ENCODE data around the gene HOTAIR. TPM values are rescaled to one million over a fixed set of nuclear protein-coding genes. Genes with fewer than 3 reads are reported as not detected.
A peak's percentile ranks its signal among the peaks of the same experiment; 100 is the strongest.

HOTAIR gene
- total RNA-seq, 1 experiment from 2014 or later: not detected

- TF ChIP-seq ZBTB43 (CRISPR knock-in tag; IDR thresholded peaks at IDR 0.05) (no peak), USF2 (CRISPR knock-in tag; IDR thresholded peaks at IDR 0.05) (no peak), AR (CRISPR knock-in tag; IDR thresholded peaks at IDR 0.05) (no peak)
These were observed 30.7 kb upstream of the HOTAIR start (continued) for GRCh38 chr12:54005531-54005852.

- ATAC-seq (peak; percentile 19), DNase-seq (ENCODE audit: low spot score) (peak; percentile 60)
- H3K27me3 Mint-ChIP-seq (ENCODE audit: low read depth): peaks cover 100% of the 10 kb centered on the region
- H3K4me1 Mint-ChIP-seq: peaks cover 17% of the 10 kb centered on the region
- ChIA-PET CTCF (interaction anchor here (0.7 to 10.8 kb wide), 18 partner anchors 9 to 303 kb away, joined by 3 to 107 read pairs (median 7); partner anchors contain the start of genes HOXC10, HOXC5 and SMUG1), POLR2A (no interaction called here)
- no peaks in the 10 kb centered on the region for H3K9me3 Mint-ChIP-seq
- no peaks in the 10 kb centered on the region; the same call in 1 of the 2 replicates for H3K36me3 Mint-ChIP-seq
- peak overlapping the region; percentile 28; the same call in 1 of the 2 replicates for H3K4me3 Mint-ChIP-seq
- no peak for TF ChIP-seq TEAD4 (CRISPR knock-in tag; IDR thresholded peaks at IDR 0.05)
- no peak for TF ChIP-seq HMGA2 (CRISPR knock-in tag; IDR thresholded peaks at IDR 0.05)
- TF ChIP-seq TP53 (CRISPR knock-in tag; IDR thresholded peaks at IDR 0.05): no peak
- TF ChIP-seq ZNF232 (CRISPR knock-in tag; IDR thresholded peaks at IDR 0.05): no peak
- no peak for TF ChIP-seq ZNF263 (CRISPR knock-in tag; IDR thresholded peaks at IDR 0.05; ENCODE audit: low read depth)
- TF ChIP-seq AFF4 (CRISPR knock-in tag; IDR thresholded peaks at IDR 0.05; ENCODE audit: borderline replicate concordance): no peak
- no peak for TF ChIP-seq NR3C1 (CRISPR knock-in tag; conservative IDR thresholded peaks at IDR 0.05; ENCODE audit: low read depth)
- TF ChIP-seq ZNF416 (CRISPR knock-in tag; IDR thresholded peaks at IDR 0.05): no peak
- TF ChIP-seq ZNF317 (CRISPR knock-in tag; IDR thresholded peaks at IDR 0.05; ENCODE audit: borderline replicate concordance, low read depth): no peak
- no peak for TF ChIP-seq TCF7 (CRISPR knock-in tag; IDR thresholded peaks at IDR 0.05; ENCODE audit: low read depth)
- no peak overlapping the region for H3K27ac Mint-ChIP-seq
These were observed 30.2 kb upstream of the HOTAIR start for GRCh38 chr12:54004841-54005530.

Data from WTC11 (cell line).